HepG2 (cell line): ENCODE results near the gene EBPL. TPM values are rescaled to one million over a fixed set of nuclear protein-coding genes. Genes with fewer than 3 reads are reported as not detected.

Experiments
- ATAC-seq: fragments of 200-7000 bp; cut with Tn5 transposase; 3 replicates; pipeline ENCODE4 v1.9.1; 2020; ENCODE audit warnings: mild to moderate bottlenecking, moderate library complexity
- BruUV-seq: library from RNA; stranded (reverse); fragments of 400-500 nt; replicated peaks from 2 replicates; lab custom pipeline; 2021; lab: Mats Ljungman, UMichigan
- CTCF ChIA-PET: fragments of 300-600 bp; formaldehyde crosslinking; extraction: SDS; loops from one replicate; lab custom pipeline; 2021; ENCODE audit warnings: low total read pairs, inconsistent platforms, low intra/inter-chr PET ratio; lab: Yijun Ruan, JAX
- POLR2A ChIA-PET: fragments of 350-600 bp; sonication (Branson Sonifier 250); formaldehyde crosslinking; loops from one replicate; lab custom pipeline; 2020; ENCODE audit warnings: antibody characterized with exemption, inconsistent platforms; lab: Yijun Ruan, JAX
- DNase-seq: peaks from one replicate; pipeline ENCODE4 v3.0.0-alpha.2; 2015; ENCODE audit warnings: low spot score
- FAIRE-seq: peaks from 3 replicates; lab custom pipeline; 2011; peaks lifted over from hg19 to GRCh38; lab: Jason Lieb, UNC
- H2AFZ ChIP-seq: one replicate; pipeline ENCODE4 v1.6.1; 2011; ENCODE audit warnings: low read length, inconsistent platforms
- H3K27ac ChIP-seq: fragments of 300-600 bp; 3 replicates; pipeline ENCODE4 v1.8.0; 2011; ENCODE audit warnings: mixed run types, mild to moderate bottlenecking, mixed read lengths, low read length, inconsistent platforms; ENCODE audit not compliant: insufficient read depth; ENCODE audit errors: extremely low read length
- H3K27me3 ChIP-seq, 2 experiments: fragments of 200-600 bp in 1 of 2; 2 replicates in 1 of 2; 3 replicates in 1 of 2; pipeline versions ENCODE4 v1.6.0 to v1.8.0; 2011; ENCODE audit warnings: low read length in 2 of 2, mild to moderate bottlenecking in 2 of 2, moderate library complexity in 2 of 2, inconsistent platforms in 1 of 2; ENCODE audit not compliant: insufficient read depth in 2 of 2, control insufficient read depth in 1 of 2
- H3K36me3 ChIP-seq, 2 experiments: fragments of 200-600 bp in 1 of 2; replicated peaks in 1 of 2; 2 replicates in 1 of 2; 3 replicates in 1 of 2; pipeline versions ENCODE4 v1.5.1 to v1.8.0; 2011; ENCODE audit warnings: low read length in 2 of 2, inconsistent platforms in 1 of 2; ENCODE audit not compliant: insufficient read depth in 2 of 2, control insufficient read depth in 1 of 2
- H3K4me1 ChIP-seq: 2 replicates; pipeline ENCODE4 v1.5.1; 2012; ENCODE audit warnings: low read length, inconsistent platforms; ENCODE audit not compliant: insufficient read depth
- H3K4me2 ChIP-seq: 2 replicates; pipeline ENCODE4 v1.6.0; 2011; ENCODE audit warnings: low read depth, low read length, inconsistent platforms
- H3K4me3 ChIP-seq, 3 experiments: fragments of 200-600 bp in 1 of 3; sonication (generic), shearing (Covaris generic) in 1 of 3; replicated peaks in 1 of 3; 2 replicates each; pipeline ENCODE4 v1.5.1; 2011 to 2016; ENCODE audit warnings: low read length in 3 of 3, inconsistent platforms in 2 of 3, low read depth in 2 of 3, mild to moderate bottlenecking in 2 of 3, control low read depth in 1 of 3, mixed read lengths in 1 of 3; ENCODE audit not compliant: insufficient read depth in 1 of 3
- H3K79me2 ChIP-seq: one replicate; pipeline ENCODE4 v1.6.1; 2011; ENCODE audit warnings: low read length, inconsistent platforms; ENCODE audit not compliant: insufficient read depth
- H3K9ac ChIP-seq: 2 replicates; pipeline ENCODE4 v1.6.0; 2011; ENCODE audit warnings: mild to moderate bottlenecking, low read depth, low read length, inconsistent platforms; ENCODE audit not compliant: insufficient read depth
- H3K9me3 ChIP-seq: 2 replicates; pipeline ENCODE4 v1.5.1; 2012; ENCODE audit warnings: mild to moderate bottlenecking, low read length
- H4K20me1 ChIP-seq: 2 replicates; pipeline ENCODE4 v1.6.0; 2011; ENCODE audit warnings: inconsistent platforms, mild to moderate bottlenecking, low read length, moderate library complexity; ENCODE audit not compliant: insufficient read depth
- ADNP ChIP-seq: sonication (generic); formaldehyde crosslinking; IDR thresholded peaks from 2 replicates; pipeline ENCODE4 v1.4.0; 2020; ENCODE audit warnings: missing genetic modification reagents
- BORCS8-MEF2B ChIP-seq: sonication (generic); formaldehyde crosslinking; IDR thresholded peaks from 2 replicates; pipeline ENCODE4 v1.8.0; 2022; ENCODE audit warnings: mild to moderate bottlenecking, missing genetic modification reagents
- PPARG ChIP-seq: conservative IDR thresholded peaks from 2 replicates; pipeline ENCODE4 v1.6.1; 2016; ENCODE audit warnings: missing biosample characterization, missing genetic modification reagents
- ZNF121 ChIP-seq: sonication (generic); formaldehyde crosslinking; IDR thresholded peaks from 2 replicates; pipeline ENCODE4 v1.5.0; 2020; ENCODE audit warnings: mild to moderate bottlenecking, missing genetic modification reagents
- ZNF577 ChIP-seq: sonication (generic); formaldehyde crosslinking; IDR thresholded peaks from 2 replicates; pipeline ENCODE4 v1.4.0; 2020; ENCODE audit warnings: mild to moderate bottlenecking, low read depth, missing genetic modification reagents, borderline replicate concordance
- ZNF672 ChIP-seq: sonication (generic); formaldehyde crosslinking; IDR thresholded peaks from 2 replicates; pipeline ENCODE4 v1.8.1; 2022; ENCODE audit warnings: missing genetic modification reagents
- WGBS: methylation state at CpG from one replicate; pipeline ENCODE4 v1.1.6; 2017; ENCODE audit warnings: low lambda C conversion rate; 5-methylcytosine and 5-hydroxymethylcytosine counted together
- in situ Hi-C: cut with HindIII; loops from 2 replicates; pipeline ENCODE4 v1.10.0; 2017; ENCODE audit warnings: low pct_unique_long_range_greater_than_20kb; ENCODE audit not compliant: extremely low pct_ligation_motif_present
- intact Hi-C: fragments of 100-400 bp; cut with micrococcal nuclease; formaldehyde crosslinking; loops from one replicate; pipeline ENCODE4 v1.10.0; 2022; ENCODE audit not compliant: unreplicated experiment
- polyA plus RNA-seq, 8 experiments: library from polyadenylated mRNA; depleted of rRNA in 3 of 8; stranded (reverse) in 7 of 8; unstranded in 1 of 8; fragments of >200 nt; fragmentation: Illumina TruSeq in 4 of 8; extraction: Trizol in 4 of 8; gene quantifications; 2 replicates each; pipeline versions ENCODE4 v1.2.1 to v1.2.3, GENCODE V29; 2011 to 2016; ENCODE audit warnings: low read depth in 4 of 8, missing spikeins in 1 of 8, mixed read lengths in 1 of 8; ENCODE audit not compliant: insufficient read depth in 1 of 8
- total RNA-seq, 5 experiments: library from RNA; depleted of rRNA; stranded (reverse); fragments of >200 nt; fragmentation: Illumina TruSeq; extraction: Trizol; gene quantifications; 2 replicates each; pipeline ENCODE4 v1.2.3, GENCODE V29; 2016; ENCODE audit warnings: low read depth in 1 of 5
- TF ChIP-seq, protein P1 (sequence below): sonication (generic); formaldehyde crosslinking; IDR thresholded peaks from 2 replicates; pipeline ENCODE4 v1.5.0; 2020; ENCODE audit warnings: missing genetic modification reagents
- TF ChIP-seq, protein P2 (sequence below): sonication (generic); formaldehyde crosslinking; IDR thresholded peaks from 2 replicates; pipeline ENCODE4 v1.5.0; 2020; ENCODE audit warnings: missing genetic modification reagents, mild to moderate bottlenecking, borderline replicate concordance
- TF ChIP-seq, protein P3 (sequence below): sonication (generic); formaldehyde crosslinking; IDR thresholded peaks from 2 replicates; pipeline ENCODE4 v1.5.1; 2020; ENCODE audit warnings: missing genetic modification reagents, mild to moderate bottlenecking, borderline replicate concordance
- TF ChIP-seq, protein P4 (sequence below): IDR thresholded peaks from 2 replicates; pipeline ENCODE4 v1.6.1; 2012; ENCODE audit warnings: inconsistent platforms
- TF ChIP-seq, protein P5 (sequence below): sonication (generic); formaldehyde crosslinking; IDR thresholded peaks from 2 replicates; pipeline ENCODE4 v1.4.0; 2020; ENCODE audit warnings: missing genetic modification reagents

Gene EBPL
- total and polyA plus RNA-seq, 2 of the 13 experiments (the other 11 are each of a cell fraction or from before 2014, with no cell fraction given) = 96.5 to 152 TPM

DNA sequence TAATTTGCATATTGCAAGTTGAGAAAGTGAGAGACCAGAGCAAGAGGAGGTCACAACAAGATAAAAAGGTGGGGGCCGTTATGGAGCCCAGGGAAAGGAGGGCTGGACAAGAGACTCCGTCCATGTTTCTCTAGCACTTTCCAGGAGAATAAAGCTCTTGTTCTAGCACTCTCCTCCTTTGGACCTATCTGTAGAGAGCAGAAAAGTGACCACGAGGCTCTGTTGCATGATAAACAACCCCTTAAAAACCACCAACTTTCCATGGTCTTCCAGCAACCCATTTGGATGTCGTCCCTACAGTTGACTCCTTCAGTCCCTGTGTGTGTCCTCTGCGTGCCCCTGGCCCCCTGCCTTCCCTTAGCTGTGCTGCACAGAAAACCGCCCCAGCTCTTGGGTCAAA lies 67.1 kb downstream of the EBPL start (continued):
- TF ChIP-seq, protein P1, sequence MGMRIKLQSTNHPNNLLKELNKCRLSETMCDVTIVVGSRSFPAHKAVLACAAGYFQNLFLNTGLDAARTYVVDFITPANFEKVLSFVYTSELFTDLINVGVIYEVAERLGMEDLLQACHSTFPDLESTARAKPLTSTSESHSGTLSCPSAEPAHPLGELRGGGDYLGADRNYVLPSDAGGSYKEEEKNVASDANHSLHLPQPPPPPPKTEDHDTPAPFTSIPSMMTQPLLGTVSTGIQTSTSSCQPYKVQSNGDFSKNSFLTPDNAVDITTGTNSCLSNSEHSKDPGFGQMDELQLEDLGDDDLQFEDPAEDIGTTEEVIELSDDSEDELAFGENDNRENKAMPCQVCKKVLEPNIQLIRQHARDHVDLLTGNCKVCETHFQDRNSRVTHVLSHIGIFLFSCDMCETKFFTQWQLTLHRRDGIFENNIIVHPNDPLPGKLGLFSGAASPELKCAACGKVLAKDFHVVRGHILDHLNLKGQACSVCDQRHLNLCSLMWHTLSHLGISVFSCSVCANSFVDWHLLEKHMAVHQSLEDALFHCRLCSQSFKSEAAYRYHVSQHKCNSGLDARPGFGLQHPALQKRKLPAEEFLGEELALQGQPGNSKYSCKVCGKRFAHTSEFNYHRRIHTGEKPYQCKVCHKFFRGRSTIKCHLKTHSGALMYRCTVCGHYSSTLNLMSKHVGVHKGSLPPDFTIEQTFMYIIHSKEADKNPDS (CRISPR knock-in tag) = no peak

DNA sequence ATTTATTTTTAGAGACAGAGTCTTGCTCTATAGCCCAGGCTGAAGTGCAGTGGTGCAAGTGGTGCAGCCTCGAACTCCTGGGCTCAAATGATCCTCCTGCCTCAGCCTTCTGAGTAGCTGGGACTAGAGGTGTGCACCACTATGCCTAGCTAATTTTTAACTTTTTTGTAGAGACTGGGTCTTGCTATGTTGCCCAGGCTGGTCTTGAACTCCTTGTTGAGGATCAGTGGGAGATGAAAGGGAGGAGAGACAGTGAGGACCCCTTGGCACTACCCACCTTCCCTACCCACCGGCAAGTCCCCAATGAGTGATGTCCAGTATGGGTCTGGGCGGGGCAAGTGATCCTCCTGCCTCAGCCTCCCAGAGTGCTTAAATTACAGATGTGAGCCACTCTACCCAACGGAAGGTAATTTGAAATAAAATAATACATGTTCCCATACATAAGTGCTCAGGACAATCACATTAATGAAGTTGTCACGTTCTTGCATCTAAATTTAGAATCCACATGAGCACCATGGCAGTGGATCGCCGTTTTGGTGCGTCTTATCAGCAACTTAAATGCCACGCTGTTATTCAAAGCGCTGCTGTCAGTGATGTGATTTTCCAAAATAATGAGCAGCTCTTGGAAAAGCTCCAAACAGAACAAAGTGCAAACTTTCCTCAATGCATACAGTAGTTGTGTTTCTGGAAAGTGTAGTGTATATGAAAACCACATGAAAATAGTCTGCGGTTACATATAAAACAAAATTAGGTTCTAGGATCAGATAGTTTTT lies 68.9 kb downstream of the EBPL start:
- Histone ChIP-seq H3K79me2 (no peaks in the 10 kb centered on the region), H3K4me1 (peaks cover 50% of the 10 kb centered on the region), H3K4me3 (no peak overlapping the region), H3K27me3 (no peaks in the 10 kb centered on the region), H3K27ac (no peak overlapping the region), H3K9ac (no peak overlapping the region), H3K36me3 (no peaks in the 10 kb centered on the region), H3K9me3 (no peaks in the 10 kb centered on the region), H3K4me2 (peak overlapping the region; percentile 43), H2AFZ (no peak overlapping the region), H4K20me1 (no peaks in the 10 kb centered on the region)
- intact Hi-C loops = no loop called here
- no TSS peak for BruUV-seq
- POLR2A ChIA-PET = no interaction called here
- in situ Hi-C loops = no loop called here
- ATAC-seq (no peak), DNase-seq (peak; percentile 48), FAIRE-seq (no peak)
- TF ChIP-seq ZNF121 (peak; percentile 86), BORCS8-MEF2B (no peak), ZNF672 (no peak), PPARG (CRISPR knock-in tag) (peak; percentile 59; the same call in 1 of the 2 replicates), ADNP (0 out of 2 replicates have a peak, but pooled peaks have one; percentile 21), ZNF577 (CRISPR knock-in tag) (no peak)
- TF ChIP-seq, protein P2, sequence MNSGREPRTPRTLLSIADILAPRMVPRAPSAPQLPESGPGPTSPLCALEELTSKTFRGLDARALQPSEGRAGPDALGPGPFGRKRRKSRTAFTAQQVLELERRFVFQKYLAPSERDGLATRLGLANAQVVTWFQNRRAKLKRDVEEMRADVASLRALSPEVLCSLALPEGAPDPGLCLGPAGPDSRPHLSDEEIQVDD (CRISPR knock-in tag) = no peak
- TF ChIP-seq, protein P3, sequence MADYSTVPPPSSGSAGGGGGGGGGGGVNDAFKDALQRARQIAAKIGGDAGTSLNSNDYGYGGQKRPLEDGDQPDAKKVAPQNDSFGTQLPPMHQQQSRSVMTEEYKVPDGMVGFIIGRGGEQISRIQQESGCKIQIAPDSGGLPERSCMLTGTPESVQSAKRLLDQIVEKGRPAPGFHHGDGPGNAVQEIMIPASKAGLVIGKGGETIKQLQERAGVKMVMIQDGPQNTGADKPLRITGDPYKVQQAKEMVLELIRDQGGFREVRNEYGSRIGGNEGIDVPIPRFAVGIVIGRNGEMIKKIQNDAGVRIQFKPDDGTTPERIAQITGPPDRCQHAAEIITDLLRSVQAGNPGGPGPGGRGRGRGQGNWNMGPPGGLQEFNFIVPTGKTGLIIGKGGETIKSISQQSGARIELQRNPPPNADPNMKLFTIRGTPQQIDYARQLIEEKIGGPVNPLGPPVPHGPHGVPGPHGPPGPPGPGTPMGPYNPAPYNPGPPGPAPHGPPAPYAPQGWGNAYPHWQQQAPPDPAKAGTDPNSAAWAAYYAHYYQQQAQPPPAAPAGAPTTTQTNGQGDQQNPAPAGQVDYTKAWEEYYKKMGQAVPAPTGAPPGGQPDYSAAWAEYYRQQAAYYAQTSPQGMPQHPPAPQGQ (CRISPR knock-in tag) = no peak
- TF ChIP-seq, protein P4, sequence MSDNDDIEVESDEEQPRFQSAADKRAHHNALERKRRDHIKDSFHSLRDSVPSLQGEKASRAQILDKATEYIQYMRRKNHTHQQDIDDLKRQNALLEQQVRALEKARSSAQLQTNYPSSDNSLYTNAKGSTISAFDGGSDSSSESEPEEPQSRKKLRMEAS = no peak
- TF ChIP-seq, protein P5, sequence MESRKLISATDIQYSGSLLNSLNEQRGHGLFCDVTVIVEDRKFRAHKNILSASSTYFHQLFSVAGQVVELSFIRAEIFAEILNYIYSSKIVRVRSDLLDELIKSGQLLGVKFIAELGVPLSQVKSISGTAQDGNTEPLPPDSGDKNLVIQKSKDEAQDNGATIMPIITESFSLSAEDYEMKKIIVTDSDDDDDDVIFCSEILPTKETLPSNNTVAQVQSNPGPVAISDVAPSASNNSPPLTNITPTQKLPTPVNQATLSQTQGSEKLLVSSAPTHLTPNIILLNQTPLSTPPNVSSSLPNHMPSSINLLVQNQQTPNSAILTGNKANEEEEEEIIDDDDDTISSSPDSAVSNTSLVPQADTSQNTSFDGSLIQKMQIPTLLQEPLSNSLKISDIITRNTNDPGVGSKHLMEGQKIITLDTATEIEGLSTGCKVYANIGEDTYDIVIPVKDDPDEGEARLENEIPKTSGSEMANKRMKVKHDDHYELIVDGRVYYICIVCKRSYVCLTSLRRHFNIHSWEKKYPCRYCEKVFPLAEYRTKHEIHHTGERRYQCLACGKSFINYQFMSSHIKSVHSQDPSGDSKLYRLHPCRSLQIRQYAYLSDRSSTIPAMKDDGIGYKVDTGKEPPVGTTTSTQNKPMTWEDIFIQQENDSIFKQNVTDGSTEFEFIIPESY (CRISPR knock-in tag) = no peak
- CTCF ChIA-PET = no interaction called here
- 31% methylated on average over 11 of the region's 11 CpGs for WGBS
